ENCODE results near the gene HIGD1C.

GRCh38 chr12:51005671-51006070 lies 53.3 kb downstream of the HIGD1C start:
- TF ChIP-seq CTCF (IDR thresholded peaks at IDR 0.05) (no peak), POLR2AphosphoS5 (IDR thresholded peaks at IDR 0.05; ENCODE audit: insufficient read depth in 1 of 2, low read depth in 1 of 2) (no peak)
